GM12878 (cell line): ENCODE results near the gene RGP1.

Experiments
- ATF7 ChIP-seq: fragments of 450-650 bp; IDR thresholded peaks from 2 replicates; pipeline ENCODE4 v1.6.1; 2016; ENCODE audit warnings: low read depth, mild to moderate bottlenecking
- BHLHE40 ChIP-seq, 2 experiments: fragments of 450-650 bp in 1 of 2; IDR thresholded peaks; 2 replicates each; pipeline ENCODE4 v1.6.1; 2011 to 2017; ENCODE audit warnings: low read depth in 2 of 2, borderline replicate concordance in 1 of 2, improper control_type of control experiment in 1 of 2, low read length in 1 of 2, mild to moderate bottlenecking in 1 of 2
- E2F4 ChIP-seq: IDR thresholded peaks from 2 replicates; pipeline ENCODE4 v1.6.1; 2012; ENCODE audit warnings: low read depth, low read length, improper control_type of control experiment
- EED ChIP-seq: sonication (generic); IDR thresholded peaks from 2 replicates; pipeline ENCODE4 v1.6.1; 2016; ENCODE audit warnings: antibody characterized with exemption, low read depth
- EP300 ChIP-seq, 2 experiments: fragments of 150-350 bp in 1 of 2; IDR thresholded peaks; 2 replicates each; pipeline ENCODE4 v1.6.1; 2011 to 2012; ENCODE audit warnings: low read depth in 2 of 2, low read length in 2 of 2, borderline replicate concordance in 1 of 2, improper control_type of control experiment in 1 of 2, inconsistent platforms in 1 of 2; ENCODE audit not compliant: control insufficient read depth in 1 of 2
- EZH2 ChIP-seq: IDR thresholded peaks from 2 replicates; pipeline ENCODE4 v1.6.1; 2012; ENCODE audit warnings: low read depth, mild to moderate bottlenecking, control low read depth, inconsistent platforms, low read length, borderline replicate concordance; ENCODE audit not compliant: control insufficient read depth
- MEF2B ChIP-seq: fragments of 450-650 bp; IDR thresholded peaks from 2 replicates; pipeline ENCODE4 v1.6.1; 2018; ENCODE audit warnings: mild to moderate bottlenecking, moderate library complexity; ENCODE audit not compliant: partially characterized antibody, poor library complexity, severe bottlenecking
- NR2C2 ChIP-seq: IDR thresholded peaks from 2 replicates; pipeline ENCODE4 v1.6.1; 2011; ENCODE audit warnings: borderline replicate concordance, low read depth; ENCODE audit not compliant: control insufficient read depth, insufficient read length
- POLR2A ChIP-seq: IDR thresholded peaks from 2 replicates; pipeline ENCODE4 v1.6.1; 2011; ENCODE audit warnings: low read depth, mild to moderate bottlenecking, low read length
- SMAD1 ChIP-seq: fragments of 450-650 bp; IDR thresholded peaks from 2 replicates; pipeline ENCODE4 v1.6.1; 2018; ENCODE audit warnings: mild to moderate bottlenecking, low read depth; ENCODE audit not compliant: partially characterized antibody
- ZBTB4 ChIP-seq: fragments of 450-650 bp; formaldehyde crosslinking; IDR thresholded peaks from 2 replicates; pipeline ENCODE4 v1.4.0; 2022; ENCODE audit warnings: mild to moderate bottlenecking, moderate library complexity
- TF ChIP-seq, protein P1 (sequence below): IDR thresholded peaks from 2 replicates; pipeline ENCODE4 v1.6.1; 2011; ENCODE audit warnings: borderline replicate concordance, low read depth, mild to moderate bottlenecking, moderate library complexity, low read length; ENCODE audit not compliant: insufficient read depth, poor library complexity, severe bottlenecking
- TF ChIP-seq, protein P2 (sequence below), 3 experiments: IDR thresholded peaks in 2 of 3; conservative IDR thresholded peaks in 1 of 3; 2 replicates each; pipeline ENCODE4 v1.5.1; 2011; ENCODE audit warnings: low read depth in 3 of 3, low read length in 3 of 3, mild to moderate bottlenecking in 3 of 3, control low read depth in 2 of 3, moderate library complexity in 2 of 3, inconsistent platforms in 1 of 3, mixed read lengths in 1 of 3; ENCODE audit not compliant: control insufficient read depth in 2 of 3, insufficient read depth in 1 of 3; ENCODE audit errors: extremely low read depth in 1 of 3
- TF ChIP-seq, protein P3 (sequence below): fragments of 450-650 bp; IDR thresholded peaks from 2 replicates; pipeline ENCODE4 v1.6.1; 2017; ENCODE audit warnings: mild to moderate bottlenecking

DNA sequence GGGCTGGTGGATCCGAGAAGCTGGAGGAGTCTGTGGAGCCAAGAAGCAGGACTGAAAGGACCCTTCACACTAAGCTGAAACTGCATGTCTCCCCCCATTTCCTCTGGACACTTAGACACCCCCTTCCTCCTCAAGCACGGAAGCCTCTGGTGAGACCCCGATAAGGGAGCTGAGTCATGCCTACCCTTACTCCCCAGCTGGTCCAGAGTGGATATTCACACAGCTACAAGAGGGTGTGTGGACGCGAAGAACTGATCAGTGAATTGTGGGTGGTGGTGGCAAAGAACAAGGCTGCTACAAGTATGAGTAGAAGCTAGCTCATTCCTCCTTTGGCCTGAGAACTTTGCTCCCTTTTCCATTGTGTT lies 21.4 kb upstream of the RGP1 start:
- TF ChIP-seq EED = no peak
- TF ChIP-seq, protein P1, sequence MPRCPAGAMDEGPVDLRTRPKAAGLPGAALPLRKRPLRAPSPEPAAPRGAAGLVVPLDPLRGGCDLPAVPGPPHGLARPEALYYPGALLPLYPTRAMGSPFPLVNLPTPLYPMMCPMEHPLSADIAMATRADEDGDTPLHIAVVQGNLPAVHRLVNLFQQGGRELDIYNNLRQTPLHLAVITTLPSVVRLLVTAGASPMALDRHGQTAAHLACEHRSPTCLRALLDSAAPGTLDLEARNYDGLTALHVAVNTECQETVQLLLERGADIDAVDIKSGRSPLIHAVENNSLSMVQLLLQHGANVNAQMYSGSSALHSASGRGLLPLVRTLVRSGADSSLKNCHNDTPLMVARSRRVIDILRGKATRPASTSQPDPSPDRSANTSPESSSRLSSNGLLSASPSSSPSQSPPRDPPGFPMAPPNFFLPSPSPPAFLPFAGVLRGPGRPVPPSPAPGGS = no peak
- TF ChIP-seq EP300 (IDR thresholded peaks at IDR 0.05; ENCODE audit: borderline replicate concordance in 1 of 2, control insufficient read depth in 1 of 2, low read depth in 2 of 2, low read length in 2 of 2) = no peak
- no peak for TF ChIP-seq POLR2A
- no peak for TF ChIP-seq NR2C2
- TF ChIP-seq BHLHE40 (IDR thresholded peaks at IDR 0.05; ENCODE audit: borderline replicate concordance in 1 of 2, low read depth in 2 of 2, low read length in 1 of 2) = no peak
- TF ChIP-seq ZBTB4 (CRISPR knock-in tag) = no peak
- no peak for TF ChIP-seq SMAD1
- TF ChIP-seq, protein P2, sequence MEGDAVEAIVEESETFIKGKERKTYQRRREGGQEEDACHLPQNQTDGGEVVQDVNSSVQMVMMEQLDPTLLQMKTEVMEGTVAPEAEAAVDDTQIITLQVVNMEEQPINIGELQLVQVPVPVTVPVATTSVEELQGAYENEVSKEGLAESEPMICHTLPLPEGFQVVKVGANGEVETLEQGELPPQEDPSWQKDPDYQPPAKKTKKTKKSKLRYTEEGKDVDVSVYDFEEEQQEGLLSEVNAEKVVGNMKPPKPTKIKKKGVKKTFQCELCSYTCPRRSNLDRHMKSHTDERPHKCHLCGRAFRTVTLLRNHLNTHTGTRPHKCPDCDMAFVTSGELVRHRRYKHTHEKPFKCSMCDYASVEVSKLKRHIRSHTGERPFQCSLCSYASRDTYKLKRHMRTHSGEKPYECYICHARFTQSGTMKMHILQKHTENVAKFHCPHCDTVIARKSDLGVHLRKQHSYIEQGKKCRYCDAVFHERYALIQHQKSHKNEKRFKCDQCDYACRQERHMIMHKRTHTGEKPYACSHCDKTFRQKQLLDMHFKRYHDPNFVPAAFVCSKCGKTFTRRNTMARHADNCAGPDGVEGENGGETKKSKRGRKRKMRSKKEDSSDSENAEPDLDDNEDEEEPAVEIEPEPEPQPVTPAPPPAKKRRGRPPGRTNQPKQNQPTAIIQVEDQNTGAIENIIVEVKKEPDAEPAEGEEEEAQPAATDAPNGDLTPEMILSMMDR (IDR thresholded peaks at IDR 0.05 in 2 of 3, conservative IDR thresholded peaks at IDR 0.05 in 1 of 3; ENCODE audit: control insufficient read depth in 2 of 3, extremely low read depth in 1 of 3, insufficient read depth in 1 of 3, low read depth in 3 of 3, low read length in 3 of 3) = no peak
- TF ChIP-seq EZH2 = no peak
- TF ChIP-seq E2F4 = no peak
- TF ChIP-seq ATF7 = no peak
- no peak for TF ChIP-seq MEF2B
- TF ChIP-seq, protein P3, sequence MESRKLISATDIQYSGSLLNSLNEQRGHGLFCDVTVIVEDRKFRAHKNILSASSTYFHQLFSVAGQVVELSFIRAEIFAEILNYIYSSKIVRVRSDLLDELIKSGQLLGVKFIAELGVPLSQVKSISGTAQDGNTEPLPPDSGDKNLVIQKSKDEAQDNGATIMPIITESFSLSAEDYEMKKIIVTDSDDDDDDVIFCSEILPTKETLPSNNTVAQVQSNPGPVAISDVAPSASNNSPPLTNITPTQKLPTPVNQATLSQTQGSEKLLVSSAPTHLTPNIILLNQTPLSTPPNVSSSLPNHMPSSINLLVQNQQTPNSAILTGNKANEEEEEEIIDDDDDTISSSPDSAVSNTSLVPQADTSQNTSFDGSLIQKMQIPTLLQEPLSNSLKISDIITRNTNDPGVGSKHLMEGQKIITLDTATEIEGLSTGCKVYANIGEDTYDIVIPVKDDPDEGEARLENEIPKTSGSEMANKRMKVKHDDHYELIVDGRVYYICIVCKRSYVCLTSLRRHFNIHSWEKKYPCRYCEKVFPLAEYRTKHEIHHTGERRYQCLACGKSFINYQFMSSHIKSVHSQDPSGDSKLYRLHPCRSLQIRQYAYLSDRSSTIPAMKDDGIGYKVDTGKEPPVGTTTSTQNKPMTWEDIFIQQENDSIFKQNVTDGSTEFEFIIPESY = no peak
